Upper lobe of left lung (tissue), 4 donors: Measurements from ENCODE around the gene ABCD1.
"Not testable (repeated sequence)": the region's sequence is repeated elsewhere in the genome, so short reads cannot be mapped to it uniquely, and the experiment has no call there.

Source experiments
- POLR2A ChIP-seq, 4 donors: fragments of 450-650 bp; IDR thresholded peaks; one replicate each; pipeline ENCODE4 v1.5.1; 2016 to 2017; ENCODE audit warnings: antibody characterized with exemption in 4 of 4, mild to moderate bottlenecking in 2 of 4
- TF ChIP-seq, protein P1 (sequence below), 6 experiments: fragments of 450-650 bp in 4 of 6; fragments of 200-600 bp in 2 of 6; sonication (generic) in 2 of 6; IDR thresholded peaks; one replicate each; pipeline ENCODE4 v1.5.1; 2016 to 2019; ENCODE audit warnings: antibody characterized with exemption in 6 of 6

DNA sequence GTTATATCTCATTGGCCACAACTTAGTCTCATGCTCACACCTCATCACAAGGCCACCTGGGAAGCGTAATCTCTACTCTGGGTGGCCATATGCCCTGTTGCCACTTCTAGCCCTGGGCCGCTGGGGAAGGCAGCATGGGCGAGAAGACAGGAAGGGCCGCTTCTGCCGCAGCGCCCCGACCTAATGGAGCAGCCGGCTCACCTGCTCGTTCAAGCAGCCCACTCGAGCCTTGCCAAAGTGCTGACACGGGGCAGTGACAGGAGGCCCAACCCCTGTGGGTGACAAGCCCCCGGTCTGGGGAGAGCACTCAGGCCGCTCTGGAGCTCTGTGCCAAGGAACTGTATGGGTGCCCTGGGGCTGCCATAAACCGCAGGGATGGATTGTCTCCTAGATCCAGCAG lies 17.5 kb downstream of the ABCD1 start:
- TF ChIP-seq POLR2A (IDR thresholded peaks at IDR 0.05) = not testable (repeated sequence)
- TF ChIP-seq, protein P1, sequence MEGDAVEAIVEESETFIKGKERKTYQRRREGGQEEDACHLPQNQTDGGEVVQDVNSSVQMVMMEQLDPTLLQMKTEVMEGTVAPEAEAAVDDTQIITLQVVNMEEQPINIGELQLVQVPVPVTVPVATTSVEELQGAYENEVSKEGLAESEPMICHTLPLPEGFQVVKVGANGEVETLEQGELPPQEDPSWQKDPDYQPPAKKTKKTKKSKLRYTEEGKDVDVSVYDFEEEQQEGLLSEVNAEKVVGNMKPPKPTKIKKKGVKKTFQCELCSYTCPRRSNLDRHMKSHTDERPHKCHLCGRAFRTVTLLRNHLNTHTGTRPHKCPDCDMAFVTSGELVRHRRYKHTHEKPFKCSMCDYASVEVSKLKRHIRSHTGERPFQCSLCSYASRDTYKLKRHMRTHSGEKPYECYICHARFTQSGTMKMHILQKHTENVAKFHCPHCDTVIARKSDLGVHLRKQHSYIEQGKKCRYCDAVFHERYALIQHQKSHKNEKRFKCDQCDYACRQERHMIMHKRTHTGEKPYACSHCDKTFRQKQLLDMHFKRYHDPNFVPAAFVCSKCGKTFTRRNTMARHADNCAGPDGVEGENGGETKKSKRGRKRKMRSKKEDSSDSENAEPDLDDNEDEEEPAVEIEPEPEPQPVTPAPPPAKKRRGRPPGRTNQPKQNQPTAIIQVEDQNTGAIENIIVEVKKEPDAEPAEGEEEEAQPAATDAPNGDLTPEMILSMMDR (IDR thresholded peaks at IDR 0.05) = not testable (repeated sequence)
